HepG2 (cell line): ENCODE results near the gene RPLP1. TPM values are rescaled to one million over a fixed set of nuclear protein-coding genes. Genes with fewer than 3 reads are reported as not detected.

ENCODE experiments used
- AGO2 ChIP-seq: fragments of 200-400 bp; formaldehyde crosslinking; optimal IDR thresholded peaks from 2 replicates; pipeline ENCODE3; 2017; ENCODE audit warnings: mild to moderate bottlenecking, low read depth, low read length, moderate library complexity
- CSRNP1 ChIP-seq: sonication (generic); formaldehyde crosslinking; IDR thresholded peaks from 2 replicates; pipeline ENCODE4 v1.8.1; 2023; ENCODE audit warnings: mild to moderate bottlenecking, missing genetic modification reagents
- DMAP1 ChIP-seq: IDR thresholded peaks from 2 replicates; pipeline ENCODE4 v1.6.1; 2016
- HOXA7 ChIP-seq: sonication (generic); formaldehyde crosslinking; IDR thresholded peaks from 2 replicates; pipeline ENCODE4 v1.8.1; 2022; ENCODE audit warnings: mild to moderate bottlenecking, missing genetic modification reagents, moderate library complexity
- KDM5A ChIP-seq: fragments of 200-600 bp; sonication (generic); IDR thresholded peaks from 2 replicates; pipeline ENCODE4 v1.7.0; 2018; ENCODE audit warnings: antibody characterized with exemption, mild to moderate bottlenecking, low read length, borderline replicate concordance
- ZFYVE20 ChIP-seq: sonication (generic); formaldehyde crosslinking; IDR thresholded peaks from 2 replicates; pipeline ENCODE4 v1.8.0; 2023; ENCODE audit warnings: low read depth, mild to moderate bottlenecking, moderate library complexity, missing genetic modification reagents, borderline replicate concordance
- ZMAT3 ChIP-seq: sonication (generic); formaldehyde crosslinking; conservative IDR thresholded peaks from 2 replicates; pipeline ENCODE4 v1.7.0; 2021; ENCODE audit warnings: missing genetic modification reagents
- ZNF317 ChIP-seq: sonication (generic); formaldehyde crosslinking; IDR thresholded peaks from 2 replicates; pipeline ENCODE4 v1.5.0; 2020; ENCODE audit warnings: mild to moderate bottlenecking, missing genetic modification reagents
- ZNF446 ChIP-seq: sonication (generic); formaldehyde crosslinking; IDR thresholded peaks from 2 replicates; pipeline ENCODE4 v1.5.0; 2020; ENCODE audit warnings: mild to moderate bottlenecking, missing genetic modification reagents
- ZNF563 ChIP-seq: sonication (generic); formaldehyde crosslinking; IDR thresholded peaks from 2 replicates; pipeline ENCODE4 v1.8.0; 2022; ENCODE audit warnings: mild to moderate bottlenecking, moderate library complexity, missing genetic modification reagents
- ZNF652 ChIP-seq: IDR thresholded peaks from 2 replicates; pipeline ENCODE4 v1.6.1; 2016; ENCODE audit warnings: low read depth, borderline replicate concordance
- ZNF724P ChIP-seq: sonication (generic); formaldehyde crosslinking; IDR thresholded peaks from 2 replicates; pipeline ENCODE4 v1.8.0; 2022; ENCODE audit warnings: missing genetic modification reagents, borderline replicate concordance
- ZNF746 ChIP-seq: sonication (generic); formaldehyde crosslinking; IDR thresholded peaks from 2 replicates; pipeline ENCODE4 v1.8.0; 2022; ENCODE audit warnings: mild to moderate bottlenecking, missing genetic modification reagents
- polyA plus RNA-seq, 8 experiments: library from polyadenylated mRNA; depleted of rRNA in 3 of 8; stranded (reverse) in 7 of 8; unstranded in 1 of 8; fragments of >200 nt; fragmentation: Illumina TruSeq in 4 of 8; extraction: Trizol in 4 of 8; gene quantifications; 2 replicates each; pipeline versions ENCODE4 v1.2.1 to v1.2.3, GENCODE V29; 2011 to 2016; ENCODE audit warnings: low read depth in 4 of 8, missing spikeins in 1 of 8, mixed read lengths in 1 of 8; ENCODE audit not compliant: insufficient read depth in 1 of 8
- total RNA-seq, 5 experiments: library from RNA; depleted of rRNA; stranded (reverse); fragments of >200 nt; fragmentation: Illumina TruSeq; extraction: Trizol; gene quantifications; 2 replicates each; pipeline ENCODE4 v1.2.3, GENCODE V29; 2016; ENCODE audit warnings: low read depth in 1 of 5
- TF ChIP-seq, protein P1 (sequence below): sonication (generic); formaldehyde crosslinking; IDR thresholded peaks from 2 replicates; pipeline ENCODE4 v1.4.0; 2020; ENCODE audit warnings: missing genetic modification reagents, borderline replicate concordance
- TF ChIP-seq, protein P2 (sequence below): sonication (generic); formaldehyde crosslinking; IDR thresholded peaks from 2 replicates; pipeline ENCODE4 v1.4.0; 2020; ENCODE audit warnings: missing genetic modification reagents, mild to moderate bottlenecking, borderline replicate concordance
- TF ChIP-seq, protein P3 (sequence below): sonication (generic); formaldehyde crosslinking; IDR thresholded peaks from 2 replicates; pipeline ENCODE4 v1.9.0; 2022; ENCODE audit warnings: missing genetic modification reagents, mild to moderate bottlenecking, borderline replicate concordance
- TF ChIP-seq, protein P4 (sequence below): sonication (generic); formaldehyde crosslinking; IDR thresholded peaks from 2 replicates; pipeline ENCODE4 v1.5.0; 2020; ENCODE audit warnings: mild to moderate bottlenecking, missing genetic modification reagents

Gene RPLP1
- total and polyA plus RNA-seq, 2 of the 13 experiments (the other 11 are each of a cell fraction or from before 2014, with no cell fraction given) = 817 to 929 TPM

GRCh38 chr15:69413822-69414700 lies 38.6 kb upstream of the RPLP1 start, which contains the start of gene KIF23 (continued):
- TF ChIP-seq ZNF724P (CRISPR knock-in tag) = peak; percentile 90; the same call in 1 of the 2 replicates
- TF ChIP-seq, protein P1, sequence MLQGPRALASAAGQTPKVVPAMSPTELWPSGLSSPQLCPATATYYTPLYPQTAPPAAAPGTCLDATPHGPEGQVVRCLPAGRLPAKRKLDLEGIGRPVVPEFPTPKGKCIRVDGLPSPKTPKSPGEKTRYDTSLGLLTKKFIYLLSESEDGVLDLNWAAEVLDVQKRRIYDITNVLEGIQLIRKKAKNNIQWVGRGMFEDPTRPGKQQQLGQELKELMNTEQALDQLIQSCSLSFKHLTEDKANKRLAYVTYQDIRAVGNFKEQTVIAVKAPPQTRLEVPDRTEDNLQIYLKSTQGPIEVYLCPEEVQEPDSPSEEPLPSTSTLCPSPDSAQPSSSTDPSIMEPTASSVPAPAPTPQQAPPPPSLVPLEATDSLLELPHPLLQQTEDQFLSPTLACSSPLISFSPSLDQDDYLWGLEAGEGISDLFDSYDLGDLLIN = peak; percentile 85; the same call in 1 of the 2 replicates
- no peak for TF ChIP-seq KDM5A
- TF ChIP-seq, protein P2, sequence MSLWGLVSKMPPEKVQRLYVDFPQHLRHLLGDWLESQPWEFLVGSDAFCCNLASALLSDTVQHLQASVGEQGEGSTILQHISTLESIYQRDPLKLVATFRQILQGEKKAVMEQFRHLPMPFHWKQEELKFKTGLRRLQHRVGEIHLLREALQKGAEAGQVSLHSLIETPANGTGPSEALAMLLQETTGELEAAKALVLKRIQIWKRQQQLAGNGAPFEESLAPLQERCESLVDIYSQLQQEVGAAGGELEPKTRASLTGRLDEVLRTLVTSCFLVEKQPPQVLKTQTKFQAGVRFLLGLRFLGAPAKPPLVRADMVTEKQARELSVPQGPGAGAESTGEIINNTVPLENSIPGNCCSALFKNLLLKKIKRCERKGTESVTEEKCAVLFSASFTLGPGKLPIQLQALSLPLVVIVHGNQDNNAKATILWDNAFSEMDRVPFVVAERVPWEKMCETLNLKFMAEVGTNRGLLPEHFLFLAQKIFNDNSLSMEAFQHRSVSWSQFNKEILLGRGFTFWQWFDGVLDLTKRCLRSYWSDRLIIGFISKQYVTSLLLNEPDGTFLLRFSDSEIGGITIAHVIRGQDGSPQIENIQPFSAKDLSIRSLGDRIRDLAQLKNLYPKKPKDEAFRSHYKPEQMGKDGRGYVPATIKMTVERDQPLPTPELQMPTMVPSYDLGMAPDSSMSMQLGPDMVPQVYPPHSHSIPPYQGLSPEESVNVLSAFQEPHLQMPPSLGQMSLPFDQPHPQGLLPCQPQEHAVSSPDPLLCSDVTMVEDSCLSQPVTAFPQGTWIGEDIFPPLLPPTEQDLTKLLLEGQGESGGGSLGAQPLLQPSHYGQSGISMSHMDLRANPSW (CRISPR knock-in tag) = 0 out of 2 replicates have a peak, but pooled peaks have one; percentile 44
- TF ChIP-seq DMAP1 (CRISPR knock-in tag) = peak; percentile 92
- TF ChIP-seq ZMAT3 (CRISPR knock-in tag) = peak; percentile 68
- TF ChIP-seq ZNF563 (CRISPR knock-in tag) = 0 out of 2 replicates have a peak, but pooled peaks have one; percentile 4
- peak; percentile 37; the same call in 1 of the 2 replicates for TF ChIP-seq ZNF746
- TF ChIP-seq ZNF652 (CRISPR knock-in tag) = no peak
- TF ChIP-seq, protein P3, sequence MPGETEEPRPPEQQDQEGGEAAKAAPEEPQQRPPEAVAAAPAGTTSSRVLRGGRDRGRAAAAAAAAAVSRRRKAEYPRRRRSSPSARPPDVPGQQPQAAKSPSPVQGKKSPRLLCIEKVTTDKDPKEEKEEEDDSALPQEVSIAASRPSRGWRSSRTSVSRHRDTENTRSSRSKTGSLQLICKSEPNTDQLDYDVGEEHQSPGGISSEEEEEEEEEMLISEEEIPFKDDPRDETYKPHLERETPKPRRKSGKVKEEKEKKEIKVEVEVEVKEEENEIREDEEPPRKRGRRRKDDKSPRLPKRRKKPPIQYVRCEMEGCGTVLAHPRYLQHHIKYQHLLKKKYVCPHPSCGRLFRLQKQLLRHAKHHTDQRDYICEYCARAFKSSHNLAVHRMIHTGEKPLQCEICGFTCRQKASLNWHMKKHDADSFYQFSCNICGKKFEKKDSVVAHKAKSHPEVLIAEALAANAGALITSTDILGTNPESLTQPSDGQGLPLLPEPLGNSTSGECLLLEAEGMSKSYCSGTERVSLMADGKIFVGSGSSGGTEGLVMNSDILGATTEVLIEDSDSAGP (CRISPR knock-in tag) = peak; percentile 76; the same call in 1 of the 2 replicates
- TF ChIP-seq ZNF317 (CRISPR knock-in tag) = no peak
- 0 out of 2 replicates have a peak, but pooled peaks have one; percentile 41 for TF ChIP-seq ZFYVE20 (CRISPR knock-in tag)
- TF ChIP-seq ZNF446 (CRISPR knock-in tag) = no peak
- TF ChIP-seq, protein P4, sequence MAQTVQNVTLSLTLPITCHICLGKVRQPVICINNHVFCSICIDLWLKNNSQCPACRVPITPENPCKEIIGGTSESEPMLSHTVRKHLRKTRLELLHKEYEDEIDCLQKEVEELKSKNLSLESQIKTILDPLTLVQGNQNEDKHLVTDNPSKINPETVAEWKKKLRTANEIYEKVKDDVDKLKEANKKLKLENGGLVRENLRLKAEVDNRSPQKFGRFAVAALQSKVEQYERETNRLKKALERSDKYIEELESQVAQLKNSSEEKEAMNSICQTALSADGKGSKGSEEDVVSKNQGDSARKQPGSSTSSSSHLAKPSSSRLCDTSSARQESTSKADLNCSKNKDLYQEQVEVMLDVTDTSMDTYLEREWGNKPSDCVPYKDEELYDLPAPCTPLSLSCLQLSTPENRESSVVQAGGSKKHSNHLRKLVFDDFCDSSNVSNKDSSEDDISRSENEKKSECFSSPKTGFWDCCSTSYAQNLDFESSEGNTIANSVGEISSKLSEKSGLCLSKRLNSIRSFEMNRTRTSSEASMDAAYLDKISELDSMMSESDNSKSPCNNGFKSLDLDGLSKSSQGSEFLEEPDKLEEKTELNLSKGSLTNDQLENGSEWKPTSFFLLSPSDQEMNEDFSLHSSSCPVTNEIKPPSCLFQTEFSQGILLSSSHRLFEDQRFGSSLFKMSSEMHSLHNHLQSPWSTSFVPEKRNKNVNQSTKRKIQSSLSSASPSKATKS (CRISPR knock-in tag) = no peak
- peak; percentile 89; the same call in 1 of the 2 replicates for TF ChIP-seq CSRNP1
- TF ChIP-seq HOXA7 (CRISPR knock-in tag) = no peak
- TF ChIP-seq AGO2 = no peak
